OCI-LY7 (cell line): ENCODE data around the gene FLNB. TPM values are rescaled to one million over a fixed set of nuclear protein-coding genes. Genes with fewer than 3 reads are reported as not detected.
"Not testable (repeated sequence)": the region's sequence is repeated elsewhere in the genome, so short reads cannot be mapped to it uniquely, and the experiment has no call there.

Source experiments
- BruUV-seq: library from RNA; stranded (reverse); fragments of 400-500 nt; replicated peaks from 2 replicates; lab custom pipeline; 2021; lab: Mats Ljungman, UMichigan
- CTCF ChIA-PET: fragments of 300-600 bp; sonication (Branson Sonifier 250); formaldehyde crosslinking; loops from one replicate; lab custom pipeline; 2022; ENCODE audit warnings: antibody characterized with exemption; ENCODE audit not compliant: unreplicated experiment; lab: Charles Lee
- POLR2A ChIA-PET: fragments of 300-600 bp; sonication (Branson Sonifier 250); formaldehyde crosslinking; loops from one replicate; lab custom pipeline; 2022; ENCODE audit warnings: antibody characterized with exemption; lab: Charles Lee
- DNase-seq: peaks from one replicate; pipeline ENCODE4 v3.0.0-alpha.2; 2015; ENCODE audit warnings: low spot score
- H2AFZ ChIP-seq: fragments of 200-600 bp; sonication (generic), shearing (Covaris generic); 2 replicates; pipeline ENCODE4 v1.6.1; 2014; ENCODE audit warnings: mild to moderate bottlenecking, antibody characterized with exemption, low read length, moderate library complexity
- H3K27ac ChIP-seq: fragments of 200-600 bp; sonication (generic); 2 replicates; pipeline ENCODE4 v1.5.1; 2014; ENCODE audit warnings: mixed run types, low read depth, mild to moderate bottlenecking, moderate library complexity, low read length, inconsistent platforms; ENCODE audit not compliant: poor library complexity, severe bottlenecking
- H3K36me3 ChIP-seq: fragments of 200-600 bp; sonication (generic); 2 replicates; pipeline ENCODE4 v1.6.1; 2014; ENCODE audit warnings: mild to moderate bottlenecking, antibody characterized with exemption, low read length, moderate library complexity, mixed read lengths; ENCODE audit not compliant: insufficient read depth
- H3K4me1 ChIP-seq: fragments of 200-600 bp; sonication (generic); 2 replicates; pipeline ENCODE4 v1.5.1; 2014; ENCODE audit warnings: mild to moderate bottlenecking, low read length; ENCODE audit not compliant: insufficient read depth, poor library complexity, severe bottlenecking
- H3K4me2 ChIP-seq: fragments of 200-600 bp; sonication (generic); 2 replicates; pipeline ENCODE4 v1.6.1; 2014; ENCODE audit warnings: mild to moderate bottlenecking, low read length
- H3K4me3 ChIP-seq: fragments of 200-600 bp; sonication (generic); 2 replicates; pipeline ENCODE4 v1.5.1; 2014; ENCODE audit warnings: mild to moderate bottlenecking, low read depth, low read length; ENCODE audit not compliant: poor library complexity, severe bottlenecking
- H3K79me2 ChIP-seq: fragments of 200-600 bp; sonication (generic); 2 replicates; pipeline ENCODE4 v1.6.1; 2016; ENCODE audit warnings: low read depth, mild to moderate bottlenecking, low read length, moderate library complexity, mixed read lengths; ENCODE audit not compliant: insufficient read depth
- H3K9me2 ChIP-seq: fragments of 200-600 bp; sonication (generic); 2 replicates; pipeline ENCODE4 v1.6.1; 2016; ENCODE audit warnings: mild to moderate bottlenecking, low read length, mixed read lengths; ENCODE audit not compliant: insufficient read depth
- H3K9me3 ChIP-seq: fragments of 200-600 bp; sonication (generic); 2 replicates; pipeline ENCODE4 v1.6.1; 2014; ENCODE audit warnings: mild to moderate bottlenecking, mixed run types, low read length, mixed read lengths
- H4K20me1 ChIP-seq: fragments of 200-600 bp; sonication (generic); 2 replicates; pipeline ENCODE4 v1.6.1; 2014; ENCODE audit warnings: mild to moderate bottlenecking, antibody characterized with exemption, low read length, moderate library complexity, mixed read lengths; ENCODE audit not compliant: insufficient read depth
- EZH2phosphoT487 ChIP-seq: fragments of 200-600 bp; sonication (generic); IDR thresholded peaks from 2 replicates; pipeline ENCODE4 v1.6.1; 2018; ENCODE audit warnings: low read depth, borderline replicate concordance, mild to moderate bottlenecking, mixed run types, antibody characterized with exemption, low read length, moderate library complexity, mixed read lengths
- intact Hi-C: fragments of 100-400 bp; cut with micrococcal nuclease; formaldehyde crosslinking; loops from one replicate; pipeline ENCODE4 v1.10.0; 2022; ENCODE audit not compliant: unreplicated experiment
- total RNA-seq, 2 experiments: library from RNA; depleted of rRNA in 1 of 2; stranded (reverse); fragments of >200 nt in 1 of 2; shearing (Covaris generic) in 1 of 2; gene quantifications; 2 replicates each; pipeline ENCODE4 v1.2.3, GENCODE V29; 2014 to 2022
- TF ChIP-seq, protein P1 (sequence below): fragments of 200-600 bp; sonication (generic); conservative IDR thresholded peaks from 2 replicates; pipeline ENCODE4 v1.5.1; 2014; ENCODE audit warnings: mild to moderate bottlenecking, antibody characterized with exemption, low read length, moderate library complexity, mixed read lengths

The FLNB gene
- total RNA-seq, 2 experiments from 2014 or later = 29.9 to 39.1 TPM

DNA sequence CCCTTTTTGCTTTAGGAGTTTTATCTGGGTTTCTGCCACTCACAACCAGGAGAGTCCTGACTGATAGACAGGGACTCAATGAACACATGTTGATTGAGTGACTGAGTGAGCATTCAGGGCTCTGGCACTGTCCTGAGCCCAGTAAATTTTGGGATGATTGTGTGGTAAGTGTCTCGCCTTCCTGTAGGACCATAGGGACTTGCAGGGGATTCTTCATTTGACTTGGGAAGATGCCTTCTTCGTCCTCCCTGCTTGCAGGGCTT, 22.3 kb upstream of the FLNB start:
- Histone ChIP-seq H3K27ac (no peak overlapping the region), H3K4me1 (peaks cover 39% of the 10 kb centered on the region), H3K4me3 (no peak overlapping the region), H3K79me2 (no peaks in the 10 kb centered on the region), H3K36me3 (no peaks in the 10 kb centered on the region), H2AFZ (no peak overlapping the region; the same call in 1 of the 2 replicates), H3K9me3 (no peaks in the 10 kb centered on the region), H4K20me1 (no peaks in the 10 kb centered on the region), H3K9me2 (no peaks in the 10 kb centered on the region), H3K4me2 (no peak overlapping the region)
- no peak for DNase-seq
- no TSS peak for BruUV-seq
- ChIA-PET POLR2A (interaction anchor here (0.5 kb wide), 1 partner anchor 602 kb away, joined by 3 read pairs; no protein-coding TSS in a partner anchor), CTCF (no interaction called here)
- TF ChIP-seq, protein P1, sequence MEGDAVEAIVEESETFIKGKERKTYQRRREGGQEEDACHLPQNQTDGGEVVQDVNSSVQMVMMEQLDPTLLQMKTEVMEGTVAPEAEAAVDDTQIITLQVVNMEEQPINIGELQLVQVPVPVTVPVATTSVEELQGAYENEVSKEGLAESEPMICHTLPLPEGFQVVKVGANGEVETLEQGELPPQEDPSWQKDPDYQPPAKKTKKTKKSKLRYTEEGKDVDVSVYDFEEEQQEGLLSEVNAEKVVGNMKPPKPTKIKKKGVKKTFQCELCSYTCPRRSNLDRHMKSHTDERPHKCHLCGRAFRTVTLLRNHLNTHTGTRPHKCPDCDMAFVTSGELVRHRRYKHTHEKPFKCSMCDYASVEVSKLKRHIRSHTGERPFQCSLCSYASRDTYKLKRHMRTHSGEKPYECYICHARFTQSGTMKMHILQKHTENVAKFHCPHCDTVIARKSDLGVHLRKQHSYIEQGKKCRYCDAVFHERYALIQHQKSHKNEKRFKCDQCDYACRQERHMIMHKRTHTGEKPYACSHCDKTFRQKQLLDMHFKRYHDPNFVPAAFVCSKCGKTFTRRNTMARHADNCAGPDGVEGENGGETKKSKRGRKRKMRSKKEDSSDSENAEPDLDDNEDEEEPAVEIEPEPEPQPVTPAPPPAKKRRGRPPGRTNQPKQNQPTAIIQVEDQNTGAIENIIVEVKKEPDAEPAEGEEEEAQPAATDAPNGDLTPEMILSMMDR = no peak
- no peak for TF ChIP-seq EZH2phosphoT487
- intact Hi-C loops = no loop called here

DNA sequence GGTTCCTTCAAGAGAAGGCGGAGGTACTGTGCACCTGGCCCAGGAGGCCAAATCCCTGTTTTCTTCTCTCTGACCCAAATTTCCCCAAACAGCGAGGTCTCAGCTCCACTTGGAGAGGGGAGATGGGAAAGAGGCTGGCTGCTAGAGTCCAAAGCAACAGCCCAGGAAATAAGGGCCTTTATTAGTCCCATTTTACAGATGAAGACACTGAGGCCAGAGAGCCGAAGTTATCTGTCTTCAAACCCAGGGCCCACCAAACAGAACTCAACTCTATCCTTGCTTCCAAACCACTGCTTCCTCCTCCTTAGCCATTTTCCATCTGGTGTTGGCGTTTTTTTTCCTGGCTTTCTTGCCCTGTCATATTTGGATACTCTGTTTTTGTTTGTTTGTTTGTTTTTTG, 22.0 kb upstream of the FLNB start:
- H2AFZ ChIP-seq = no peak overlapping the region
- ChIA-PET CTCF (no interaction called here), POLR2A (interaction anchor here (0.5 kb wide), 1 partner anchor 603 kb away, joined by 3 read pairs; no protein-coding TSS in a partner anchor)
- no TSS peak for BruUV-seq
- H3K4me3 ChIP-seq = no peak overlapping the region
- no peaks in the 10 kb centered on the region for H3K9me2 ChIP-seq
- H3K36me3 ChIP-seq = no peaks in the 10 kb centered on the region
- no peak overlapping the region for H3K4me2 ChIP-seq
- intact Hi-C loops = no loop called here
- no peaks in the 10 kb centered on the region for H4K20me1 ChIP-seq
- no peaks in the 10 kb centered on the region for H3K9me3 ChIP-seq
- DNase-seq = no peak
- H3K27ac ChIP-seq = no peak overlapping the region
- peaks cover 37% of the 10 kb centered on the region for H3K4me1 ChIP-seq
- H3K79me2 ChIP-seq = no peaks in the 10 kb centered on the region
- no peak for TF ChIP-seq EZH2phosphoT487
- TF ChIP-seq, protein P1 = no peak

DNA sequence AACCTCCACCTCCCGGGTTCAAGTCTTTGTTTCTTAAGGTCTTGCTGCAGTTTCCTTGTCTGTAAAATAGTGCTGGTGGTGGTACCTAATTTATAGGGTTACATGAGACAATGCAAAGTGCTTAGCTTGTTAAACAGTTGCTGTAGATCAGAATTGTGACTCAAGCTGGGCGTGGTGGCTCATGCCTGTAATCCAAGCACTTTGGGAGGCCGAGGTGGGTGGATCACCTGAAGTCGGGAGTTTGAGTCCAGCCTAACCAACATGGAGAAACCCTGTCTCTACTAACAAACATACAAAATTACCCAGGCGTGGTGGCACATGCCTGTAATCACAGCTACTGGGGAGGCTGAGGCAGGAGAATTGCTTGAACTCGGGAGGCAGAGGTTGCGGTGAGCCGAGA, 19.0 kb upstream of the FLNB start:
- H3K9me2 ChIP-seq, intact Hi-C loops, H3K79me2 ChIP-seq, H3K4me3 ChIP-seq, CTCF ChIA-PET, BruUV-seq, H4K20me1 ChIP-seq, DNase-seq, H3K9me3 ChIP-seq, H3K36me3 ChIP-seq, H2AFZ ChIP-seq, POLR2A ChIA-PET, H3K4me2 ChIP-seq, H3K27ac ChIP-seq: not testable (repeated sequence)
- peaks cover 11% of the 10 kb centered on the region for H3K4me1 ChIP-seq
